ENCODE data around the gene PROZ.

PROZ gene

DNA sequence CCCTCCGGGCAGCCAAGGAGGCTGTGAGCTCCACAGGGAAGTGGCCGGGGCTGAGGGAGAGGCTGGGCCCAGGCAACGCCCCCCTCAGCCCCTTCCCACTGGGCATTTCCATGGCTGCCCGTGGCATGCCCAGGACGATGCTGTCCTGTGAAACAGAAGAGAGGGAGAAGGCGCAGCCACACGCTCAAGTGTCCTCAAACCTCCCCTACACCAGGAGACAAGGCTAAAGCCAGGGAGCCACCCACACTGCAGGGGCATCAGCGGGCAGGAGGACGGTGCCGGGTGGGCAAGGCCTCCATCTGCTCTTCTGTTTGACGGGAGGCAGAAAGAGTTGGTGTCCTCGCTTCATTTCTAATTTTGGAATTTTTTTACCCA is 14.2 kb upstream of the PROZ start:
- Histone ChIP-seq H3K9me3 (no peaks in the 10 kb centered on the region), H3K36me3 (no peaks in the 10 kb centered on the region), H3K4me3 (ENCODE audit: low read depth in 1 of 2, low read length in 1 of 2) (no peak overlapping the region), H3K27ac (no peak overlapping the region), H3K27me3 (peaks cover 4% of the 10 kb centered on the region), H3K4me1 (ENCODE audit: control insufficient read depth in 1 of 2, insufficient read depth in 1 of 2, low read depth in 1 of 2, low read length in 1 of 2) (no peaks in the 10 kb centered on the region)
- TF ChIP-seq CTCF (IDR thresholded peaks at IDR 0.05) = no peak

GRCh38 chr13:113145496-113145895 is 13.0 kb upstream of the PROZ start:
- Histone ChIP-seq H3K4me1 (ENCODE audit: control insufficient read depth in 1 of 2, insufficient read depth in 1 of 2, low read depth in 1 of 2, low read length in 1 of 2) (no peaks in the 10 kb centered on the region), H3K27ac (no peak overlapping the region), H3K27me3 (peaks cover 6% of the 10 kb centered on the region), H3K4me3 (ENCODE audit: low read depth in 1 of 2, low read length in 1 of 2) (no peak overlapping the region), H3K9me3 (no peaks in the 10 kb centered on the region), H3K36me3 (no peaks in the 10 kb centered on the region)
- TF ChIP-seq CTCF (IDR thresholded peaks at IDR 0.05) = no peak

- TF ChIP-seq CTCF (IDR thresholded peaks at IDR 0.05) = no peak
- H3K27ac ChIP-seq = no peak overlapping the region
- no peaks in the 10 kb centered on the region for H3K9me3 ChIP-seq
- no peaks in the 10 kb centered on the region for H3K36me3 ChIP-seq
- H3K4me1 ChIP-seq (ENCODE audit: control insufficient read depth in 1 of 2, insufficient read depth in 1 of 2, low read depth in 1 of 2, low read length in 1 of 2) = no peaks in the 10 kb centered on the region
- peaks cover 12% of the 10 kb centered on the region for H3K27me3 ChIP-seq
- H3K4me3 ChIP-seq (ENCODE audit: low read depth in 1 of 2, low read length in 1 of 2) = no peak overlapping the region
These were observed 12.4 kb upstream of the PROZ start for GRCh38 chr13:113145911-113146598.

DNA sequence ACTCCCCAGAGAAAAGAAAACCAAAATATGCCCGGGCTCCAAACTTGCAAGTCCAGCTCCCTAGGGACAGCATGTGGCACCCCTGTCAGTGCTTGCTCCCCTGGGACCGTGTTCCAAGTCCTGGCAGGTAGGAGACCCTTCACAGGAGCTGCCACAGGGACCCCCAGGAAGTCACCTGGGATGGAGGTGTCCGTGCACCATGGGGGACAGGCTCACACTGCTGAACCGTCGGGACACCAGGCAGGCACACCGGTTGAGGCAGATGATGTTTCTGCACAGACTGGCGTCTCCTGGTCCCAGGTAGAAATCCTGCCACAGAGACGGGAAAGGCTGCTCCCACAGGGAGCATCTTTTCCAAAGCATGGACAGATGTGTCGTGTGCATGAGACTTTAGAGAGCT is 11.7 kb upstream of the PROZ start:
- H3K27me3 ChIP-seq = peaks cover 19% of the 10 kb centered on the region
- no peak overlapping the region for H3K4me3 ChIP-seq (ENCODE audit: low read depth in 1 of 2, low read length in 1 of 2)
- H3K27ac ChIP-seq = no peak overlapping the region
- TF ChIP-seq CTCF (IDR thresholded peaks at IDR 0.05) = no peak
- no peaks in the 10 kb centered on the region for H3K36me3 ChIP-seq
- H3K9me3 ChIP-seq = no peaks in the 10 kb centered on the region
- H3K4me1 ChIP-seq (ENCODE audit: control insufficient read depth in 1 of 2, insufficient read depth in 1 of 2, low read depth in 1 of 2, low read length in 1 of 2) = no peaks in the 10 kb centered on the region

DNA sequence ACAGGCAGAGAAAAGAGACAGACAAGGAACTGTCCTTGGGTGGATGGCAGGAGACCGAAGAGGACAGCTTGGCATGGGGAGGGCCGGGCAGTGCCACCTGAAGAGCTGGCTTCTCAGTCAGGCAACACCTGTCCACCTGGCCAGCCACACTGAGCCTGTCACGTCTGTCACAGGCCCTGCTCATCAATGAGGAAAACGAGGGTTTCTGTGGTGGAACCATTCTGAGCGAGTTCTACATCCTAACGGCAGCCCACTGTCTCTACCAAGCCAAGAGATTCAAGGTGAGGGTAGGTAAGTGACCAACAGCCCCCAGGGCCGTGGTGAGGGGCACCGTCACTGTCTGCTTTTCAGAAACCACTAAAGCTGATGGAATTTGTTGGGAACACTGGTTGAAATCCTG is 11.2 kb upstream of the PROZ start:
- no peaks in the 10 kb centered on the region for H3K36me3 ChIP-seq
- peaks cover under 1% of the 10 kb centered on the region in 2 experiments for H3K4me1 ChIP-seq (ENCODE audit: control insufficient read depth in 1 of 2, insufficient read depth in 1 of 2, low read depth in 1 of 2, low read length in 1 of 2)
- no peak for TF ChIP-seq CTCF (IDR thresholded peaks at IDR 0.05)
- H3K27me3 ChIP-seq = peaks cover 24% of the 10 kb centered on the region
- no peak overlapping the region for H3K4me3 ChIP-seq (ENCODE audit: low read depth in 1 of 2, low read length in 1 of 2)
- H3K27ac ChIP-seq = no peak overlapping the region
- no peaks in the 10 kb centered on the region for H3K9me3 ChIP-seq

Measured in neutrophil (primary cell).